K562 (cell line): ENCODE data around the gene LHFPL5. TPM values are rescaled to one million over a fixed set of nuclear protein-coding genes. Genes with fewer than 3 reads are reported as not detected.

Experiments used
- ATF3 ChIP-seq, 2 experiments: fragments of 450-650 bp in 1 of 2; sonication (generic) in 1 of 2; formaldehyde crosslinking in 1 of 2; IDR thresholded peaks in 1 of 2; conservative IDR thresholded peaks in 1 of 2; 2 replicates each; pipeline versions ENCODE4 v1.6.1 to v1.8.1; 2016 to 2023; ENCODE audit warnings: mild to moderate bottlenecking in 2 of 2, moderate library complexity in 2 of 2, inconsistent platforms in 1 of 2, missing genetic modification reagents in 1 of 2
- ATF4 ChIP-seq: fragments of 450-650 bp; formaldehyde crosslinking; IDR thresholded peaks from 2 replicates; pipeline ENCODE4 v1.4.0; 2022; ENCODE audit warnings: mild to moderate bottlenecking, moderate library complexity
- CTBP1 ChIP-seq: fragments of 450-650 bp; IDR thresholded peaks from 2 replicates; pipeline ENCODE4 v1.6.1; 2016; ENCODE audit warnings: borderline replicate concordance
- ETV6 ChIP-seq, 3 experiments: fragments of 150-350 bp in 1 of 3; sonication (generic) in 1 of 3; formaldehyde crosslinking in 1 of 3; IDR thresholded peaks; 2 replicates each; pipeline versions ENCODE4 v1.6.1 to v1.8.0; 2014 to 2022; ENCODE audit warnings: borderline replicate concordance in 2 of 3, low read depth in 2 of 3, antibody characterized with exemption in 1 of 3, low read length in 1 of 3, mild to moderate bottlenecking in 1 of 3, missing genetic modification reagents in 1 of 3
- HINFP ChIP-seq: fragments of 450-650 bp; conservative IDR thresholded peaks from 2 replicates; pipeline ENCODE4 v1.6.1; 2016; ENCODE audit warnings: missing genetic modification characterization, low read depth, mild to moderate bottlenecking, control low read depth, missing compliant biosample characterization
- RFX7 ChIP-seq: fragments of 250-450 bp; sonication (Bioruptor Pico); IDR thresholded peaks from 2 replicates; pipeline ENCODE4 v1.5.1; 2021; ENCODE audit warnings: mild to moderate bottlenecking
- SMC3 ChIP-seq: conservative IDR thresholded peaks from 2 replicates; pipeline ENCODE4 v1.6.1; 2011; ENCODE audit warnings: low read depth, low read length, improper control_type of control experiment; ENCODE audit not compliant: insufficient read depth
- TRIM28 ChIP-seq: fragments of 450-650 bp; IDR thresholded peaks from 2 replicates; pipeline ENCODE4 v1.6.1; 2017
- ZNF134 ChIP-seq: fragments of 250-450 bp; sonication (Bioruptor Pico); conservative IDR thresholded peaks from 2 replicates; pipeline ENCODE4 v1.4.0; 2020
- ZNF143 ChIP-seq: sonication (generic); formaldehyde crosslinking; IDR thresholded peaks from 2 replicates; pipeline ENCODE4 v1.9.0; 2022; ENCODE audit warnings: mild to moderate bottlenecking, missing genetic modification reagents
- ZNF512 ChIP-seq: IDR thresholded peaks from 2 replicates; pipeline ENCODE4 v1.6.1; 2016; ENCODE audit warnings: missing genetic modification characterization, missing compliant biosample characterization
- ZNF584 ChIP-seq: fragments of 200-800 bp; sonication (Bioruptor generic); IDR thresholded peaks from 2 replicates; pipeline ENCODE4 v1.6.1; 2016; ENCODE audit warnings: low read depth, mild to moderate bottlenecking, missing genetic modification characterization, missing compliant biosample characterization
- polyA plus RNA-seq, 8 experiments: library from polyadenylated mRNA; depleted of rRNA in 4 of 8; stranded (reverse) in 5 of 8; unstranded in 3 of 8; fragments of >200 nt; fragmentation: Nextera tagmentation in 2 of 8; fragmentation: Illumina TruSeq in 1 of 8; extraction: Ambion mirVana in 2 of 8; extraction: Trizol in 1 of 8; gene quantifications; 2 replicates each; pipeline versions ENCODE4 v1.2.1 to v1.2.3, GENCODE V29; 2011 to 2014; ENCODE audit warnings: inconsistent platforms in 1 of 8, missing spikeins in 1 of 8
- total RNA-seq, 7 experiments: library from RNA; depleted of rRNA in 6 of 7; stranded (reverse); fragments of >200 nt in 6 of 7; fragmentation: Illumina TruSeq in 2 of 7; extraction: Trizol in 2 of 7; gene quantifications; 2 replicates each; pipeline versions ENCODE4 v1.2.1 to v1.2.3, GENCODE V29; 2011 to 2021; ENCODE audit warnings: low replicate concordance in 1 of 7

LHFPL5 gene
- total and polyA plus RNA-seq, 9 of the 15 experiments (the other 6 are each of a cell fraction or from before 2014, with no cell fraction given) = not detected

- TF ChIP-seq ATF4 (CRISPR knock-in tag) (no peak), ZNF584 (CRISPR knock-in tag) (no peak), TRIM28 (no peak), ATF3 (IDR thresholded peaks at IDR 0.05) (no peak), ATF3 (CRISPR knock-in tag; conservative IDR thresholded peaks at IDR 0.05) (no peak), ZNF512 (tag) (no peak), ZNF134 (CRISPR knock-in tag) (no peak), ETV6 (IDR thresholded peaks at IDR 0.05; ENCODE audit: borderline replicate concordance in 1 of 2, low read depth in 2 of 2, low read length in 1 of 2) (no peak), ETV6 (CRISPR knock-in tag; IDR thresholded peaks at IDR 0.05; ENCODE audit: borderline replicate concordance) (no peak), RFX7 (no peak), ZNF143 (CRISPR knock-in tag) (no peak), HINFP (tag) (no peak), SMC3 (no peak), CTBP1 (no peak)
Observed at GRCh38 chr6:35769211-35769610, 35.9 kb upstream of the LHFPL5 start (continued).
